ENCODE results near the gene RAB7B. TPM values are rescaled to one million over a fixed set of nuclear protein-coding genes. Genes with fewer than 3 reads are reported as not detected.

Gene RAB7B
- total and polyA plus RNA-seq, 2 of the 4 experiments (the other 2 are of a cell fraction) = 9.1 to 14.7 TPM

DNA sequence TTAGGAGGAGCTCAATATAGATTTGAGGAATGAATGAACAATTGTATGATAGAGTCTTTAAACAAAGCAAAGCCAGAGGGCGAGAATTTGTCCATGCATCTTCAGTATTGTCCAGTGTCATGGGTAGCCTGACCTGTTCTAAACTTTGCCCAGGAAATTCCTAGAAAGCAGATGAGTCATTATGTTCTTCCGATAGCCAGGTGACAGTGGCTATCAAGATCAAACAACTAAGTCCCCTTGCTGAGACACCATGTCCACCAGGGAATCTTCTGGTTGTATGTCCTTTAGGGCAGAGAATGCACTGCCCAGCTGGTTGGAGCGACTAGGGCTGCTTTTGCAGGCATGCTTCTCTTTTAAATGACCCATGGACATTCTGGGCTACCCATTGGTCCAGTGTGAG, 58.1 kb downstream of the RAB7B start:
- no peak for TF ChIP-seq CEBPB (IDR thresholded peaks at IDR 0.05; ENCODE audit: low read depth, low read length)
- TF ChIP-seq NFE2L2 (IDR thresholded peaks at IDR 0.05; ENCODE audit: low read depth, low read length) = no peak
- H3K4me2 ChIP-seq (ENCODE audit: low read depth, low read length) = no peak overlapping the region
- no peak overlapping the region for H3K4ac ChIP-seq (ENCODE audit: low read depth, low read length)
- no peak overlapping the region for H2BK5ac ChIP-seq (ENCODE audit: low read depth, low read length, poor library complexity, severe bottlenecking)
- ChIA-PET POLR2A (ENCODE audit: unreplicated experiment) (no interaction called here), CTCF (no interaction called here)
- ATAC-seq (ENCODE audit: low read depth) = no peak
- no peak overlapping the region for H3K9ac ChIP-seq (ENCODE audit: low read depth, low read length)
- in situ Hi-C loops (cut with MboI; ENCODE audit: low sequenced_read_pairs) (no loop called here), intact Hi-C loops (cut with micrococcal nuclease) (no loop called here), dilution Hi-C loops (cut with HindIII; ENCODE audit: low sequenced_read_pairs, unreplicated experiment) (no loop called here)
- H2BK20ac ChIP-seq (ENCODE audit: low read depth, low read length) = no peak overlapping the region
- H3K4me1 ChIP-seq (ENCODE audit: control insufficient read depth, insufficient read depth, low read length) = no peaks in the 10 kb centered on the region
- no peaks in the 10 kb centered on the region for H4K20me1 ChIP-seq (ENCODE audit: insufficient read depth, low read length)
- no peaks in the 10 kb centered on the region for H3K36me3 ChIP-seq (ENCODE audit: control insufficient read depth, insufficient read depth, low read length)
- H2AK5ac ChIP-seq (ENCODE audit: low read depth, low read length) = no peak overlapping the region
- no peak overlapping the region for H4K5ac ChIP-seq (ENCODE audit: low read depth, low read length)
- H3K27ac ChIP-seq (ENCODE audit: insufficient read depth, low read length) = no peak overlapping the region
- no peak overlapping the region for H2AFZ ChIP-seq (replicated peaks; ENCODE audit: low read length, poor library complexity)
- H3K18ac ChIP-seq (ENCODE audit: low read depth, low read length) = no peak overlapping the region
- no peak overlapping the region for H2AK9ac ChIP-seq (replicated peaks; ENCODE audit: low read depth, low read length, poor library complexity)
- H3K79me1 ChIP-seq (ENCODE audit: low read depth in 1 of 2, low read length in 2 of 2) = no peaks in the 10 kb centered on the region
- H4K91ac ChIP-seq (ENCODE audit: insufficient read depth, low read depth, low read length) = no peak overlapping the region
- H3K56ac ChIP-seq (ENCODE audit: extremely low read depth, insufficient read depth, low read length) = no peak overlapping the region
- DNase-seq = no peak
- no peaks in the 10 kb centered on the region for H3K9me1 ChIP-seq (ENCODE audit: insufficient read depth, low read length)
- H3K4me3 ChIP-seq (ENCODE audit: insufficient read depth, low read depth, low read length) = no peak overlapping the region
- no TSS peak for BruUV-seq (replicated peaks)
- no peak overlapping the region for H4K8ac ChIP-seq (ENCODE audit: low read depth in 2 of 2, low read length in 2 of 2)
- WGBS, 2 experiments (ENCODE audit: extremely low coverage in 2 of 2, insufficient read length in 1 of 2) = 57% methylated on average over 1 of the region's 3 CpGs; no CpG with 5 or more reads in 1 of the 2 experiments
- H2BK15ac ChIP-seq (ENCODE audit: low read depth, low read length) = no peak overlapping the region
- H3K9me3 ChIP-seq (ENCODE audit: control insufficient read depth, insufficient read depth, low read length) = no peaks in the 10 kb centered on the region
- H2BK120ac ChIP-seq (ENCODE audit: low read depth, low read length) = no peak overlapping the region
- H3K14ac ChIP-seq (replicated peaks; ENCODE audit: low read depth, low read length) = no peak overlapping the region
- H3K27me3 ChIP-seq (ENCODE audit: control insufficient read depth, insufficient read depth, low read length) = peaks cover 74% of the 10 kb centered on the region
- H3K23ac ChIP-seq (ENCODE audit: low read depth, low read length) = no peak overlapping the region

Data from IMR-90 (cell line).